Measurements from ENCODE around the gene ROPN1.

- TF ChIP-seq POLR2A (IDR thresholded peaks at IDR 0.05): no peak
- TF ChIP-seq, protein P1, sequence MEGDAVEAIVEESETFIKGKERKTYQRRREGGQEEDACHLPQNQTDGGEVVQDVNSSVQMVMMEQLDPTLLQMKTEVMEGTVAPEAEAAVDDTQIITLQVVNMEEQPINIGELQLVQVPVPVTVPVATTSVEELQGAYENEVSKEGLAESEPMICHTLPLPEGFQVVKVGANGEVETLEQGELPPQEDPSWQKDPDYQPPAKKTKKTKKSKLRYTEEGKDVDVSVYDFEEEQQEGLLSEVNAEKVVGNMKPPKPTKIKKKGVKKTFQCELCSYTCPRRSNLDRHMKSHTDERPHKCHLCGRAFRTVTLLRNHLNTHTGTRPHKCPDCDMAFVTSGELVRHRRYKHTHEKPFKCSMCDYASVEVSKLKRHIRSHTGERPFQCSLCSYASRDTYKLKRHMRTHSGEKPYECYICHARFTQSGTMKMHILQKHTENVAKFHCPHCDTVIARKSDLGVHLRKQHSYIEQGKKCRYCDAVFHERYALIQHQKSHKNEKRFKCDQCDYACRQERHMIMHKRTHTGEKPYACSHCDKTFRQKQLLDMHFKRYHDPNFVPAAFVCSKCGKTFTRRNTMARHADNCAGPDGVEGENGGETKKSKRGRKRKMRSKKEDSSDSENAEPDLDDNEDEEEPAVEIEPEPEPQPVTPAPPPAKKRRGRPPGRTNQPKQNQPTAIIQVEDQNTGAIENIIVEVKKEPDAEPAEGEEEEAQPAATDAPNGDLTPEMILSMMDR (IDR thresholded peaks at IDR 0.05): no peak
Observed at GRCh38 chr3:123949641-123950040, 42.3 kb downstream of the ROPN1 start.

All from upper lobe of left lung (tissue), 4 donors.